HepG2 (cell line): Measurements from ENCODE around the gene HECTD3. TPM values are rescaled to one million over a fixed set of nuclear protein-coding genes. Genes with fewer than 3 reads are reported as not detected.

ENCODE experiments used
- ARNT ChIP-seq: fragments of 450-650 bp; IDR thresholded peaks from 2 replicates; pipeline ENCODE4 v1.6.1; 2017
- CBFB ChIP-seq: sonication (generic); formaldehyde crosslinking; IDR thresholded peaks from 2 replicates; pipeline ENCODE4 v1.4.0; 2020; ENCODE audit warnings: missing genetic modification reagents
- CENPT ChIP-seq: sonication (generic); formaldehyde crosslinking; IDR thresholded peaks from 2 replicates; pipeline ENCODE4 v1.8.0; 2022; ENCODE audit warnings: low read depth, mild to moderate bottlenecking, moderate library complexity, missing genetic modification reagents
- DMAP1 ChIP-seq: IDR thresholded peaks from 2 replicates; pipeline ENCODE4 v1.6.1; 2016
- ELF3 ChIP-seq: IDR thresholded peaks from 2 replicates; pipeline ENCODE4 v1.6.1; 2016; ENCODE audit warnings: missing genetic modification reagents, missing compliant biosample characterization
- GZF1 ChIP-seq: sonication (generic); formaldehyde crosslinking; IDR thresholded peaks from 2 replicates; pipeline ENCODE4 v1.5.1; 2020; ENCODE audit warnings: mild to moderate bottlenecking, missing genetic modification reagents
- REPIN1 ChIP-seq: sonication (generic); formaldehyde crosslinking; IDR thresholded peaks from 2 replicates; pipeline ENCODE4 v1.8.0; 2022; ENCODE audit warnings: missing genetic modification reagents, low read depth, mild to moderate bottlenecking, borderline replicate concordance
- SOX13 ChIP-seq, 3 experiments: fragments of 450-650 bp in 1 of 3; sonication (generic) in 1 of 3; formaldehyde crosslinking in 1 of 3; IDR thresholded peaks in 2 of 3; conservative IDR thresholded peaks in 1 of 3; 2 replicates each; pipeline versions ENCODE4 v1.5.0 to v1.6.1; 2016 to 2020; ENCODE audit warnings: antibody characterized with exemption in 1 of 3, mild to moderate bottlenecking in 1 of 3, missing compliant biosample characterization in 1 of 3, missing genetic modification reagents in 1 of 3, moderate library complexity in 1 of 3
- SOX5 ChIP-seq: IDR thresholded peaks from 2 replicates; pipeline ENCODE4 v1.6.1; 2016; ENCODE audit warnings: borderline replicate concordance
- TGIF2 ChIP-seq: IDR thresholded peaks from 2 replicates; pipeline ENCODE4 v1.6.1; 2016; ENCODE audit warnings: control low read depth, missing compliant biosample characterization
- ZNF646 ChIP-seq: sonication (generic); formaldehyde crosslinking; IDR thresholded peaks from 2 replicates; pipeline ENCODE4 v1.9.0; 2021; ENCODE audit warnings: mild to moderate bottlenecking, missing genetic modification reagents
- ZSCAN21 ChIP-seq: sonication (generic); formaldehyde crosslinking; IDR thresholded peaks from 2 replicates; pipeline ENCODE4 v1.8.0; 2022; ENCODE audit warnings: mild to moderate bottlenecking, missing genetic modification reagents, moderate library complexity, borderline replicate concordance
- polyA plus RNA-seq, 8 experiments: library from polyadenylated mRNA; depleted of rRNA in 3 of 8; stranded (reverse) in 7 of 8; unstranded in 1 of 8; fragments of >200 nt; fragmentation: Illumina TruSeq in 4 of 8; extraction: Trizol in 4 of 8; gene quantifications; 2 replicates each; pipeline versions ENCODE4 v1.2.1 to v1.2.3, GENCODE V29; 2011 to 2016; ENCODE audit warnings: low read depth in 4 of 8, missing spikeins in 1 of 8, mixed read lengths in 1 of 8; ENCODE audit not compliant: insufficient read depth in 1 of 8
- total RNA-seq, 5 experiments: library from RNA; depleted of rRNA; stranded (reverse); fragments of >200 nt; fragmentation: Illumina TruSeq; extraction: Trizol; gene quantifications; 2 replicates each; pipeline ENCODE4 v1.2.3, GENCODE V29; 2016; ENCODE audit warnings: low read depth in 1 of 5
- TF ChIP-seq, protein P1 (sequence below): sonication (generic); formaldehyde crosslinking; IDR thresholded peaks from 2 replicates; pipeline ENCODE4 v1.5.0; 2020; ENCODE audit warnings: mild to moderate bottlenecking, missing genetic modification reagents, borderline replicate concordance
- TF ChIP-seq, protein P2 (sequence below): sonication (generic); formaldehyde crosslinking; IDR thresholded peaks from 2 replicates; pipeline ENCODE4 v1.5.1; 2020; ENCODE audit warnings: mild to moderate bottlenecking, moderate library complexity, missing genetic modification reagents

Gene HECTD3
- total and polyA plus RNA-seq, 2 of the 13 experiments (the other 11 are each of a cell fraction or from before 2014, with no cell fraction given): 18.6 to 24.5 TPM

GRCh38 chr1:45011837-45012638 is 914 bp upstream of the HECTD3 start, which contains the start of gene UROD (continued):
- TF ChIP-seq, protein P1, sequence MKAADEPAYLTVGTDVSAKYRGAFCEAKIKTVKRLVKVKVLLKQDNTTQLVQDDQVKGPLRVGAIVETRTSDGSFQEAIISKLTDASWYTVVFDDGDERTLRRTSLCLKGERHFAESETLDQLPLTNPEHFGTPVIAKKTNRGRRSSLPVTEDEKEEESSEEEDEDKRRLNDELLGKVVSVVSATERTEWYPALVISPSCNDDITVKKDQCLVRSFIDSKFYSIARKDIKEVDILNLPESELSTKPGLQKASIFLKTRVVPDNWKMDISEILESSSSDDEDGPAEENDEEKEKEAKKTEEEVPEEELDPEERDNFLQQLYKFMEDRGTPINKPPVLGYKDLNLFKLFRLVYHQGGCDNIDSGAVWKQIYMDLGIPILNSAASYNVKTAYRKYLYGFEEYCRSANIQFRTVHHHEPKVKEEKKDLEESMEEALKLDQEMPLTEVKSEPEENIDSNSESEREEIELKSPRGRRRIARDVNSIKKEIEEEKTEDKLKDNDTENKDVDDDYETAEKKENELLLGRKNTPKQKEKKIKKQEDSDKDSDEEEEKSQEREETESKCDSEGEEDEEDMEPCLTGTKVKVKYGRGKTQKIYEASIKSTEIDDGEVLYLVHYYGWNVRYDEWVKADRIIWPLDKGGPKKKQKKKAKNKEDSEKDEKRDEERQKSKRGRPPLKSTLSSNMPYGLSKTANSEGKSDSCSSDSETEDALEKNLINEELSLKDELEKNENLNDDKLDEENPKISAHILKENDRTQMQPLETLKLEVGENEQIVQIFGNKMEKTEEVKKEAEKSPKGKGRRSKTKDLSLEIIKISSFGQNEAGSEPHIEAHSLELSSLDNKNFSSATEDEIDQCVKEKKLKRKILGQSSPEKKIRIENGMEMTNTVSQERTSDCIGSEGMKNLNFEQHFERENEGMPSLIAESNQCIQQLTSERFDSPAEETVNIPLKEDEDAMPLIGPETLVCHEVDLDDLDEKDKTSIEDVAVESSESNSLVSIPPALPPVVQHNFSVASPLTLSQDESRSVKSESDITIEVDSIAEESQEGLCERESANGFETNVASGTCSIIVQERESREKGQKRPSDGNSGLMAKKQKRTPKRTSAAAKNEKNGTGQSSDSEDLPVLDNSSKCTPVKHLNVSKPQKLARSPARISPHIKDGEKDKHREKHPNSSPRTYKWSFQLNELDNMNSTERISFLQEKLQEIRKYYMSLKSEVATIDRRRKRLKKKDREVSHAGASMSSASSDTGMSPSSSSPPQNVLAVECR (CRISPR knock-in tag): peak; percentile 86; the same call in 1 of the 2 replicates
- TF ChIP-seq ZNF646 (no peak), CBFB (peak; percentile 58; the same call in 1 of the 2 replicates), SOX13 (IDR thresholded peaks at IDR 0.05) (no peak), SOX13 (CRISPR knock-in tag; conservative IDR thresholded peaks at IDR 0.05 in 1 of 2, IDR thresholded peaks at IDR 0.05 in 1 of 2) (peak in 1 of 2 experiments; percentile 16; a peak in 1 of 4 replicates), DMAP1 (CRISPR knock-in tag) (peak; percentile 50; the same call in 1 of the 2 replicates), ZSCAN21 (CRISPR knock-in tag) (peak; percentile 63; the same call in 1 of the 2 replicates), GZF1 (CRISPR knock-in tag) (peak; percentile 99), REPIN1 (peak; percentile 50; the same call in 1 of the 2 replicates), TGIF2 (CRISPR knock-in tag) (peak; percentile 92), CENPT (CRISPR knock-in tag) (no peak), ARNT (no peak), ELF3 (peak; percentile 54; the same call in 1 of the 2 replicates), SOX5 (CRISPR knock-in tag) (peak; percentile 61; the same call in 1 of the 2 replicates)
- TF ChIP-seq, protein P2, sequence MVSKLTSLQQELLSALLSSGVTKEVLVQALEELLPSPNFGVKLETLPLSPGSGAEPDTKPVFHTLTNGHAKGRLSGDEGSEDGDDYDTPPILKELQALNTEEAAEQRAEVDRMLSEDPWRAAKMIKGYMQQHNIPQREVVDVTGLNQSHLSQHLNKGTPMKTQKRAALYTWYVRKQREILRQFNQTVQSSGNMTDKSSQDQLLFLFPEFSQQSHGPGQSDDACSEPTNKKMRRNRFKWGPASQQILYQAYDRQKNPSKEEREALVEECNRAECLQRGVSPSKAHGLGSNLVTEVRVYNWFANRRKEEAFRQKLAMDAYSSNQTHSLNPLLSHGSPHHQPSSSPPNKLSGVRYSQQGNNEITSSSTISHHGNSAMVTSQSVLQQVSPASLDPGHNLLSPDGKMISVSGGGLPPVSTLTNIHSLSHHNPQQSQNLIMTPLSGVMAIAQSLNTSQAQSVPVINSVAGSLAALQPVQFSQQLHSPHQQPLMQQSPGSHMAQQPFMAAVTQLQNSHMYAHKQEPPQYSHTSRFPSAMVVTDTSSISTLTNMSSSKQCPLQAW (CRISPR knock-in tag): peak; percentile 56; the same call in 1 of the 2 replicates
